Prostate gland (tissue), 2 donors: ENCODE results near the gene CAMK2D. TPM values are rescaled to one million over a fixed set of nuclear protein-coding genes. Genes with fewer than 3 reads are reported as not detected.

Experiments
- DNase-seq: peaks from one replicate; pipeline ENCODE4 v3.0.0-alpha.2; 2019; ENCODE audit warnings: low spot score
- H3K27ac ChIP-seq, 2 donors: fragments of 200-600 bp; sonication (generic); 2 replicates each; pipeline ENCODE4 v1.5.1; 2017 to 2019
- H3K27me3 ChIP-seq: fragments of 200-600 bp; sonication (generic); replicated peaks from 2 replicates; pipeline ENCODE4 v1.5.1; 2019; ENCODE audit not compliant: insufficient read depth
- H3K36me3 ChIP-seq, 2 donors: fragments of 200-600 bp; sonication (generic); 1 replicate in 1 of 2; 2 replicates in 1 of 2; pipeline versions ENCODE4 v1.5.1 to v1.8.1; 2017 to 2019
- H3K4me1 ChIP-seq: fragments of 200-600 bp; sonication (generic); replicated peaks from 2 replicates; pipeline ENCODE4 v1.5.1; 2019
- H3K4me3 ChIP-seq, 2 donors: fragments of 200-600 bp; sonication (generic); 2 replicates each; pipeline ENCODE4 v1.5.1; 2017 to 2019
- H3K9me3 ChIP-seq: fragments of 200-600 bp; sonication (generic); 2 replicates; pipeline ENCODE4 v1.5.1; 2017
- POLR2A ChIP-seq: fragments of 450-650 bp; IDR thresholded peaks from one replicate; pipeline ENCODE4 v1.6.1; 2016; ENCODE audit warnings: antibody characterized with exemption, mild to moderate bottlenecking
- POLR2AphosphoS5 ChIP-seq: sonication (generic); formaldehyde crosslinking; IDR thresholded peaks from one replicate; pipeline ENCODE4 v1.6.1; 2017; ENCODE audit warnings: antibody characterized with exemption
- WGBS: methylation state at CpG from one replicate; pipeline ENCODE4 v1.1.5; 2018; 5-methylcytosine and 5-hydroxymethylcytosine counted together
- intact Hi-C: fragments of 100-400 bp; cut with DNase I; formaldehyde crosslinking; loops from one replicate; pipeline ENCODE4 v1.14.2; 2022
- total RNA-seq, 2 donors: library from RNA; depleted of rRNA; stranded (reverse); fragments of >200 nt; gene quantifications; one replicate each; pipeline ENCODE4 v1.1.0, GENCODE V29; 2016
- TF ChIP-seq, protein P1 (sequence below), 4 experiments: fragments of 200-600 bp in 2 of 4; fragments of 450-650 bp in 2 of 4; sonication (generic) in 2 of 4; IDR thresholded peaks; 1 replicate in 3 of 4; 2 replicates in 1 of 4; pipeline ENCODE4 v1.5.1; 2016 to 2019; ENCODE audit warnings: antibody characterized with exemption in 4 of 4, mild to moderate bottlenecking in 2 of 4, moderate library complexity in 2 of 4

The CAMK2D gene
- total RNA-seq, 2 donors from 2014 or later: 48.7 to 88.8 TPM

DNA sequence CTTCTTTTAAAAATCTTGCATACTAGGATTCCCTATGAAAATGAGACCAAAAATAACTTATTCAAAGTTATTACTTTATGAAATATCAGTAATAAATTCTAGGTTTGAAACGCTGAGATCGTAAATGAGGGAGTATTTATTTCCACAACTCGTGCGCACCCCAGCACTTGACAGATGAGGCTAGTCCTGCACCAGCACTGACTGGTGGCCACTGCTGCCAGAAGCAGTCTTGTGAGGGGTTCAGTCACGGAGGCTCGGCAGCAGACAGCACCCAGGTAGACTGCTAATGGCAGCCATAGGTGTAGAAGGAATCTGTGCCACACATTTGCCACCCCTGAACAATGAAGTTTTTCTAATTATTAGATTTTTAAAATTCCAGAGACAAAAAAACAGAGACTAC is 248.7 kb downstream of the CAMK2D start:
- no peaks in the 10 kb centered on the region for H3K36me3 ChIP-seq
- WGBS: 95% methylated on average over 6 of the region's 6 CpGs

DNA sequence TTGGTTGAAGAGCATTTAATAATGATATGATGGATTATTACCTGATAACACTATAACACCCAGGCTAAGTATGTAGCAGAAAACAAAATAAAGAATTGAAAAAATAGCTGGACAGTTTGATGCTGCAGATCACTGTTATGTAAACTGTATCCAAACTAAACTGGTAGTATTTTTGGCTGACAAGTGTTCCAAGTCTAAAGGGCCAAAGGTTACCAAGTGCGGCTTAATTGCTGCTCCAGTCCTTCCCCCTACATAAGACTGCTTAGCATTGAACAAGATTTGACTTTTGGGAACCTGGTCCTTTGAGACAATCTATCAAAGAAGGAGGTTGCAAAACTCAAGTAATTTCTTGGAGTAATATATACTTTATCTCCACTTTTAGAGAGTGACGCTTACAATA is 249.6 kb downstream of the CAMK2D start:
- no peak for DNase-seq
- intact Hi-C loops: no loop called here
- Histone ChIP-seq H3K36me3 (no peaks in the 10 kb centered on the region), H3K4me1 (no peaks in the 10 kb centered on the region), H3K9me3 (no peaks in the 10 kb centered on the region), H3K27me3 (no peaks in the 10 kb centered on the region), H3K27ac (no peak overlapping the region), H3K4me3 (no peak overlapping the region)
- TF ChIP-seq, protein P1, sequence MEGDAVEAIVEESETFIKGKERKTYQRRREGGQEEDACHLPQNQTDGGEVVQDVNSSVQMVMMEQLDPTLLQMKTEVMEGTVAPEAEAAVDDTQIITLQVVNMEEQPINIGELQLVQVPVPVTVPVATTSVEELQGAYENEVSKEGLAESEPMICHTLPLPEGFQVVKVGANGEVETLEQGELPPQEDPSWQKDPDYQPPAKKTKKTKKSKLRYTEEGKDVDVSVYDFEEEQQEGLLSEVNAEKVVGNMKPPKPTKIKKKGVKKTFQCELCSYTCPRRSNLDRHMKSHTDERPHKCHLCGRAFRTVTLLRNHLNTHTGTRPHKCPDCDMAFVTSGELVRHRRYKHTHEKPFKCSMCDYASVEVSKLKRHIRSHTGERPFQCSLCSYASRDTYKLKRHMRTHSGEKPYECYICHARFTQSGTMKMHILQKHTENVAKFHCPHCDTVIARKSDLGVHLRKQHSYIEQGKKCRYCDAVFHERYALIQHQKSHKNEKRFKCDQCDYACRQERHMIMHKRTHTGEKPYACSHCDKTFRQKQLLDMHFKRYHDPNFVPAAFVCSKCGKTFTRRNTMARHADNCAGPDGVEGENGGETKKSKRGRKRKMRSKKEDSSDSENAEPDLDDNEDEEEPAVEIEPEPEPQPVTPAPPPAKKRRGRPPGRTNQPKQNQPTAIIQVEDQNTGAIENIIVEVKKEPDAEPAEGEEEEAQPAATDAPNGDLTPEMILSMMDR (IDR thresholded peaks at IDR 0.05): no peak
- TF ChIP-seq POLR2A (no peak), POLR2AphosphoS5 (no peak)
- 88% methylated on average over 2 of the region's 2 CpGs for whole genome bisulfite sequencing

More for the DNA sequence above, 248.7 kb downstream of the CAMK2D start:
- H3K4me3 ChIP-seq: no peak overlapping the region
- no peaks in the 10 kb centered on the region for H3K9me3 ChIP-seq
- TF ChIP-seq, protein P1 (IDR thresholded peaks at IDR 0.05): no peak
- TF ChIP-seq POLR2AphosphoS5 (no peak), POLR2A (no peak)
- no peaks in the 10 kb centered on the region for H3K4me1 ChIP-seq
- intact Hi-C loops: no loop called here
- DNase-seq: no peak
- H3K27ac ChIP-seq: no peak overlapping the region
- no peaks in the 10 kb centered on the region for H3K27me3 ChIP-seq

GRCh38 chr4:113509851-113510250 is 251.7 kb downstream of the CAMK2D start:
- H3K4me3 ChIP-seq: no peak overlapping the region
- DNase-seq: no peak
- H3K4me1 ChIP-seq: no peaks in the 10 kb centered on the region
- no peaks in the 10 kb centered on the region for H3K36me3 ChIP-seq
- no peaks in the 10 kb centered on the region for H3K27me3 ChIP-seq
- no peak for TF ChIP-seq POLR2AphosphoS5
- TF ChIP-seq, protein P1 (IDR thresholded peaks at IDR 0.05): no peak
- TF ChIP-seq POLR2A: no peak
- no peaks in the 10 kb centered on the region for H3K9me3 ChIP-seq
- 89% methylated on average over 1 of the region's 1 CpG for WGBS
- H3K27ac ChIP-seq: no peak overlapping the region
- intact Hi-C loops: no loop called here

- intact Hi-C loops: no loop called here
- Histone ChIP-seq H3K36me3 (no peaks in the 10 kb centered on the region), H3K4me1 (no peaks in the 10 kb centered on the region), H3K27ac (no peak overlapping the region), H3K9me3 (no peaks in the 10 kb centered on the region), H3K4me3 (no peak overlapping the region), H3K27me3 (no peaks in the 10 kb centered on the region)
- WGBS: 91% methylated on average over 5 of the region's 5 CpGs
- no peak for TF ChIP-seq POLR2AphosphoS5
- no peak for TF ChIP-seq POLR2A
- TF ChIP-seq, protein P1 (IDR thresholded peaks at IDR 0.05): no peak
- no peak for DNase-seq
Measured at GRCh38 chr4:113505044-113505443, 256.5 kb downstream of the CAMK2D start.

- DNase-seq: no peak
- TF ChIP-seq, protein P1 (IDR thresholded peaks at IDR 0.05): no peak
- TF ChIP-seq POLR2AphosphoS5: no peak
- TF ChIP-seq POLR2A: no peak
- Histone ChIP-seq H3K36me3 (no peaks in the 10 kb centered on the region), H3K4me1 (no peaks in the 10 kb centered on the region), H3K9me3 (no peaks in the 10 kb centered on the region), H3K27ac (no peak overlapping the region), H3K4me3 (no peak overlapping the region), H3K27me3 (no peaks in the 10 kb centered on the region)
- WGBS: 88% methylated on average over 3 of the region's 3 CpGs
- intact Hi-C loops: no loop called here
Measured at GRCh38 chr4:113504422-113504821, 257.1 kb downstream of the CAMK2D start.
